Transverse colon (tissue), 4 donors: ENCODE data around the gene MLLT1. TPM values are rescaled to one million over a fixed set of nuclear protein-coding genes. Genes with fewer than 3 reads are reported as not detected.

Experiments used
- DNase-seq: peaks from one replicate; pipeline ENCODE4 v3.0.0-alpha.2; 2019
- H3K27ac ChIP-seq, 4 donors: fragments of 200-600 bp; sonication (generic); 2 replicates each; pipeline ENCODE4 v1.5.1; 2016 to 2018; ENCODE audit warnings: inconsistent platforms in 4 of 4
- H3K27me3 ChIP-seq: fragments of 200-600 bp; sonication (generic); 2 replicates; pipeline ENCODE4 v1.5.1; 2017; ENCODE audit warnings: inconsistent platforms
- H3K36me3 ChIP-seq, 4 donors: fragments of 200-600 bp; sonication (generic); 2 replicates each; pipeline ENCODE4 v1.5.1; 2017 to 2019; ENCODE audit warnings: inconsistent platforms in 4 of 4
- H3K4me1 ChIP-seq, 4 donors: fragments of 200-600 bp; sonication (generic); 2 replicates each; pipeline ENCODE4 v1.5.1; 2017 to 2020; ENCODE audit warnings: inconsistent platforms in 4 of 4
- H3K4me3 ChIP-seq, 4 donors: fragments of 200-600 bp; sonication (generic); 1 replicate in 1 of 4; 2 replicates in 3 of 4; pipeline versions ENCODE4 v1.5.1 to v1.6.1; 2017 to 2019; ENCODE audit warnings: inconsistent platforms in 4 of 4
- H3K9me3 ChIP-seq, 2 donors: fragments of 200-600 bp; sonication (generic); 2 replicates each; pipeline ENCODE4 v1.5.1; 2017 to 2019; ENCODE audit warnings: inconsistent platforms in 2 of 2
- CTCF ChIP-seq, 5 experiments: fragments of 200-600 bp in 3 of 5; fragments of 450-650 bp in 2 of 5; sonication (generic) in 3 of 5; IDR thresholded peaks; 1 replicate in 2 of 5; 2 replicates in 3 of 5; pipeline ENCODE4 v1.5.1; 2016 to 2017; ENCODE audit warnings: antibody characterized with exemption in 5 of 5, inconsistent platforms in 3 of 5, mild to moderate bottlenecking in 2 of 5, moderate library complexity in 1 of 5
- EP300 ChIP-seq: sonication (generic); formaldehyde crosslinking; IDR thresholded peaks from one replicate; pipeline ENCODE4 v1.6.1; 2017; ENCODE audit warnings: antibody characterized with exemption, low read depth
- POLR2A ChIP-seq: fragments of 450-650 bp; IDR thresholded peaks from one replicate; pipeline ENCODE4 v1.6.1; 2016; ENCODE audit warnings: antibody characterized with exemption, mild to moderate bottlenecking, moderate library complexity
- POLR2AphosphoS5 ChIP-seq, 3 donors: sonication (generic); formaldehyde crosslinking; IDR thresholded peaks; one replicate each; pipeline ENCODE4 v1.6.1; 2016; ENCODE audit warnings: antibody characterized with exemption in 3 of 3
- WGBS, 2 donors: methylation state at CpG; one replicate each; pipeline ENCODE4 v1.1.5; 2018; ENCODE audit warnings: low coverage in 1 of 2; 5-methylcytosine and 5-hydroxymethylcytosine counted together
- in situ Hi-C, 4 donors: fragments of 200-750 bp; cut with MboI; loops; one replicate each; pipeline versions ENCODE4 v1.15.0 to v1.15.1; 2017; ENCODE audit warnings: low sequenced_read_pairs in 3 of 4, low pct_ligation_motif_present in 1 of 4, low pct_unique_long_range_greater_than_20kb in 1 of 4
- intact Hi-C: fragments of 100-400 bp; cut with DNase I; formaldehyde crosslinking; loops from one replicate; pipeline ENCODE4 v1.15.1; 2023; ENCODE audit warnings: low total_unique reads
- total RNA-seq, 4 donors: library from RNA; depleted of rRNA; stranded (reverse); fragments of >200 nt; gene quantifications; one replicate each; pipeline ENCODE4 v1.1.0, GENCODE V29; 2016

The MLLT1 gene
- total RNA-seq, 4 donors from 2014 or later: 12.3 to 34.6 (median 19.7) TPM

DNA sequence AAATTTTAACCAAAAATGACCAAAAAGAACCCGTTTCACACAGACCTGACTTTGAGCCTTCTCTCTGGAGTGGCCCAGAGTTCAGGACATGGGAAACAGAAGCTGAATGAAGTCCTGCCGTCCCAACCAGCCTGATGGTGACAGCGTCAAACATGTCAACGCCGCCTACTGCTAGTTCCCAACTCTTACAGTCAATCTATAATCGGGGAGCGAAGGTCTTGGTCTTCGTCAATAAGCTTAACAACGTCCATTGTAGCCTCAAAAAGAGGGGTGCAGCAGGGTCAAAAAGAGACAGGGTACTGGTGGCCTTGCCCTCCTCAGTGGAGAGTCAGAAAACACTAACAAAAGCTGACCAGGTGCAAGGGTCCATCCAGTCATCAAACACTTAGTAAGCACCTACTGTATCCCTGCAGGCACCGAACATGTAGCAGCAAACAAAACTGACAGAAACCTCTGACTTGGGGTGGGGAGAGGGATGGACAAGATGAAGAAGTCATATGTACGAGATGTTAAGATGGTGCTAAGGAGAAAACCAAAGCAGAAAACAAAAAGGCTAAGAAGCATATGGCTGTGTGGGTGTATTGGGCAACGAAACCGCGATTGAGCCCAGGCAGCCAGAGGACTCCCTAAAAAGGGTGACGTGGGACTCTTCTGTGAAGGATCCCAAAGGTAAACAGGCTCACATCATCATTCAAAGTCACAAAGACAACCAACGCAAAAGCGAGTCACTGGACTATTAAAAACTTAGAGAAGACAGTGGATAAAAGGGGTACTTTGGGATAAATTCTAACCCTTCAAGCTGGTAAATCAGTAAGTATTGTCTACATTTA, 12.0 kb downstream of the MLLT1 start:
- no peak for TF ChIP-seq EP300
- no peak for TF ChIP-seq CTCF (IDR thresholded peaks at IDR 0.05)
- TF ChIP-seq POLR2A: no peak
- no peak for TF ChIP-seq POLR2AphosphoS5 (IDR thresholded peaks at IDR 0.05)
- no peak for DNase-seq
- Histone ChIP-seq H3K27ac (peak overlapping the region in 1 of 4 donors; percentile 28), H3K9me3 (no peaks in the 10 kb centered on the region), H3K27me3 (no peaks in the 10 kb centered on the region), H3K4me1 (peaks cover 16 to 41% (median 28%) of the 10 kb centered on the region in 4 donors), H3K36me3 (peaks cover 0 to 13% (median 0%) of the 10 kb centered on the region in 4 donors), H3K4me3 (no peak overlapping the region)
- intact Hi-C loops: no loop called here
- in situ Hi-C loops: no loop called here
- WGBS, 2 donors: 80 to 87% methylated on average over 10 to 17 of the region's 17 CpGs

DNA sequence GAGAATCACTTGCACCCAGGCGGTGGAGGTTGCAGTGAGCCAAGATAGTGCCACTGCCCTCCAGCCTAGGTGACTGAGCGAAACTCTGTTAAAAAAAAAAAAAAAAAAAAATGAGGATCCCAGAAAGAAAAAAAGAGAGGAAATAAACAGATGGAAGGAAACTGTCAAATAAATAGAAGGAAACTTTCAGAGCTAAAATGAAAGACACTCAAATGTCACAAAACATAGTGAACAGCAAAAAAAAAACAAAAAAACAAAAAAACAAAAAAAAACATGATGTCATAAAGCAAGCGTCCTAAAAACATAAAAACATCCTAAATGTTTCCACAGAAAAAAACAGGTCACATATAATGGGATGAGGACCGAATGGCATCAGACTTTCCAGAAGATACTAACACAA, 15.0 kb downstream of the MLLT1 start:
- Histone ChIP-seq H3K9me3 (no peaks in the 10 kb centered on the region), H3K27me3 (no peaks in the 10 kb centered on the region), H3K4me3 (no peak overlapping the region), H3K27ac (no peak overlapping the region), H3K36me3 (peaks cover 0 to 12% (median 0%) of the 10 kb centered on the region in 4 donors), H3K4me1 (peaks cover 0 to 22% (median 11%) of the 10 kb centered on the region in 4 donors)
- in situ Hi-C loops (no loop called here), intact Hi-C loops (no loop called here)
- no peak for DNase-seq
- TF ChIP-seq POLR2AphosphoS5 (IDR thresholded peaks at IDR 0.05) (no peak), POLR2A (no peak), EP300 (no peak), CTCF (IDR thresholded peaks at IDR 0.05) (no peak)
- 80% methylated on average over 4 of the region's 4 CpGs; no CpG with 5 or more reads in 1 of the 2 donors for WGBS, 2 donors

DNA sequence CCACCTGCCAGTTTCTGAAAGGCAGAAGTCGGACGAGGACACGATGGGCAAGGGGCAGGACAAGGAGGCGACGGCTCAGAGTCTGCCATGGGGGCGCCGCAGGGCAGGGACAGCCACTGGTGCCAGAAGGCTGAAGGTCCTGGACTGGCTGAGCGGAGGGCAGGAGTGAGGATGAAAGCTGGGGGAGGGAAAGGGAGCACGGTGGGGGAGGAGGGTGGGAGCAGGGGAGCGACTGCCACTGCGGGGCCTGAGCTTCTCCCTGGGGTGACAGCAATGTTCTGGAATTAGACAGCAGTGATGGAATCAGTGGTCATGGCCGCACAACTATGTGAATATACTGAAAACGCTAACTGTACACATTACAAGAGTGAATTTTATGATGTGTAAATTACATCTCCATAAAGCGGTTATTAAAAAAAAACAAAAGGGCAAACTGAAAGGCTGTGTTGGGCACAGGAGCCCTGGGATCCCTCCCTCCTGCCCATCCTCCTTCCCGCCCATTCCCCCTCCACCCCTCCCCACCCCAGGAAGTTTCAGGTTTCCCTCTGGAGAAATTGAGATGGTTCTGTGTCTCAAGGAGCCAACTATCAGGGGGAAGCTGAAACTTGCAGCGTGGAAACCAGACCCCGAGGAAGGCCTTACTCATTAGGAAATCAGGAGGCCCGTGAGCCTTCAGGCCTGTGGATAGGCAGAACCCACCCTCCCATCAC, 15.9 kb downstream of the MLLT1 start:
- in situ Hi-C loops: no loop called here
- Histone ChIP-seq H3K4me3 (no peak overlapping the region), H3K36me3 (peaks cover 0 to 3% (median 0%) of the 10 kb centered on the region in 4 donors), H3K27me3 (no peaks in the 10 kb centered on the region), H3K4me1 (peaks cover 0 to 22% (median 11%) of the 10 kb centered on the region in 4 donors), H3K27ac (no peak overlapping the region), H3K9me3 (no peaks in the 10 kb centered on the region)
- no peak for TF ChIP-seq CTCF (IDR thresholded peaks at IDR 0.05)
- no peak for TF ChIP-seq POLR2A
- no peak for TF ChIP-seq POLR2AphosphoS5 (IDR thresholded peaks at IDR 0.05)
- TF ChIP-seq EP300: no peak
- intact Hi-C loops: no loop called here
- WGBS, 2 donors: 40 to 70% methylated on average over 2 to 18 of the region's 18 CpGs
- no peak for DNase-seq

DNA sequence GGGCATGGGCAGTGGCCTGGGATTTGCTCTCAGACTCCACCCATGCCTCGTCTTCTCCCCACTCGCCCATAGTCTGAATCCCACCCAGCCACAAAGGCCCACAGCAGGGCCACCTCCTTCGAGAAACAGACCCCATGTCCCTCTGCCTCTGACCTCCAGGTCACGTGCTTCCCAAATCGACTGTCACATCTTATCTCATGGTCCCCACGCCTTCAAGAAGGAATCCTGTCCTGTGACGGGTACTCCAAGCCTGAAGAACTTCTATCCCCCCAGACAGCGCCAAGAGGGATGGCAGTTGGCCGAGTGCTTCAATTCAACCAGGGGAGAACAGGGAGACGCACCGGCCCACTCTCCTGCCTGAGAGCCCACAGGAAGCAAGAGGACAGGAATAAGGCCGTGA, 16.5 kb downstream of the MLLT1 start:
- in situ Hi-C loops: no loop called here
- WGBS, 2 donors: 50 to 75% methylated on average over 1 to 11 of the region's 12 CpGs
- H3K9me3 ChIP-seq: no peaks in the 10 kb centered on the region
- TF ChIP-seq POLR2A (no peak), POLR2AphosphoS5 (IDR thresholded peaks at IDR 0.05) (no peak), CTCF (IDR thresholded peaks at IDR 0.05) (no peak), EP300 (no peak)
- intact Hi-C loops: no loop called here
- no peak overlapping the region for H3K27ac ChIP-seq
- peaks cover 0 to 22% (median 11%) of the 10 kb centered on the region in 4 donors for H3K4me1 ChIP-seq
- H3K4me3 ChIP-seq: no peak overlapping the region
- no peaks in the 10 kb centered on the region for H3K36me3 ChIP-seq
- H3K27me3 ChIP-seq: no peaks in the 10 kb centered on the region
- no peak for DNase-seq
